ENCODE measurements around the gene LECT2. TPM values are rescaled to one million over a fixed set of nuclear protein-coding genes. Genes with fewer than 3 reads are reported as not detected.

The LECT2 gene
- total RNA-seq, 2 donors from 2014 or later = not detected

- no peak for ATAC-seq (ENCODE audit: insufficient number of reproducible peaks, low FRiP score, low read depth)
- DNase-seq (ENCODE audit: low spot score) = no peak
These were observed 12.0 kb upstream of the LECT2 start for GRCh38 chr5:135966790-135967189.

GRCh38 chr5:135966165-135966564 lies 11.4 kb upstream of the LECT2 start:
- Histone ChIP-seq H3K27me3 (replicated peaks; ENCODE audit: insufficient read depth) (no peaks in the 10 kb centered on the region), H3K36me3 (no peaks in the 10 kb centered on the region), H3K9me3 (no peaks in the 10 kb centered on the region), H3K4me3 (no peak overlapping the region), H3K4me1 (ENCODE audit: control insufficient read depth in 1 of 2, low read depth in 2 of 2) (no peaks in the 10 kb centered on the region), H3K27ac (no peak overlapping the region)
- ATAC-seq (ENCODE audit: insufficient number of reproducible peaks, low FRiP score, low read depth) (no peak), DNase-seq (ENCODE audit: low spot score) (no peak)
- no peak for TF ChIP-seq CTCF (IDR thresholded peaks at IDR 0.05)

More at GRCh38 chr5:135966790-135967189, 12.0 kb upstream of the LECT2 start:
- Histone ChIP-seq H3K27me3 (replicated peaks; ENCODE audit: insufficient read depth) (no peaks in the 10 kb centered on the region), H3K4me1 (ENCODE audit: control insufficient read depth in 1 of 2, low read depth in 2 of 2) (no peaks in the 10 kb centered on the region), H3K36me3 (no peaks in the 10 kb centered on the region), H3K4me3 (no peak overlapping the region), H3K9me3 (no peaks in the 10 kb centered on the region), H3K27ac (no peak overlapping the region)
- no peak for TF ChIP-seq CTCF (IDR thresholded peaks at IDR 0.05)

GRCh38 chr5:135965504-135965903 lies 10.7 kb upstream of the LECT2 start:
- no peaks in the 10 kb centered on the region for H3K27me3 ChIP-seq (replicated peaks; ENCODE audit: insufficient read depth)
- no peaks in the 10 kb centered on the region for H3K9me3 ChIP-seq
- no peak for DNase-seq (ENCODE audit: low spot score)
- H3K4me1 ChIP-seq (ENCODE audit: control insufficient read depth in 1 of 2, low read depth in 2 of 2) = no peaks in the 10 kb centered on the region
- H3K4me3 ChIP-seq = no peak overlapping the region
- no peak for TF ChIP-seq CTCF (IDR thresholded peaks at IDR 0.05)
- H3K27ac ChIP-seq = no peak overlapping the region
- no peaks in the 10 kb centered on the region for H3K36me3 ChIP-seq
- ATAC-seq (ENCODE audit: insufficient number of reproducible peaks, low FRiP score, low read depth) = no peak

GRCh38 chr5:135964670-135965320 lies 10.0 kb upstream of the LECT2 start:
- Histone ChIP-seq H3K4me3 (no peak overlapping the region), H3K27ac (no peak overlapping the region), H3K36me3 (no peaks in the 10 kb centered on the region), H3K27me3 (replicated peaks; ENCODE audit: insufficient read depth) (no peaks in the 10 kb centered on the region), H3K4me1 (ENCODE audit: control insufficient read depth in 1 of 2, low read depth in 2 of 2) (no peaks in the 10 kb centered on the region), H3K9me3 (no peaks in the 10 kb centered on the region)
- DNase-seq (ENCODE audit: low spot score) = no peak
- TF ChIP-seq CTCF (IDR thresholded peaks at IDR 0.05) = no peak
- ATAC-seq (ENCODE audit: insufficient number of reproducible peaks, low FRiP score, low read depth) = no peak

GRCh38 chr5:135955525-135955924 lies 742 bp upstream of the LECT2 start:
- H3K36me3 ChIP-seq = no peaks in the 10 kb centered on the region
- DNase-seq (ENCODE audit: low spot score) (no peak), ATAC-seq (ENCODE audit: insufficient number of reproducible peaks, low FRiP score, low read depth) (no peak)
- H3K4me3 ChIP-seq = no peak overlapping the region
- no peak for TF ChIP-seq CTCF (IDR thresholded peaks at IDR 0.05)
- no peaks in the 10 kb centered on the region for H3K27me3 ChIP-seq (replicated peaks; ENCODE audit: insufficient read depth)
- no peaks in the 10 kb centered on the region for H3K9me3 ChIP-seq
- no peaks in the 10 kb centered on the region for H3K4me1 ChIP-seq (ENCODE audit: control insufficient read depth in 1 of 2, low read depth in 2 of 2)
- no peak overlapping the region for H3K27ac ChIP-seq
